Transverse colon (tissue), 4 donors: ENCODE measurements around the gene KCNIP3. TPM values are rescaled to one million over a fixed set of nuclear protein-coding genes. Genes with fewer than 3 reads are reported as not detected.

ENCODE experiments used
- DNase-seq: peaks from one replicate; pipeline ENCODE4 v3.0.0-alpha.2; 2019
- H3K27ac ChIP-seq, 4 donors: fragments of 200-600 bp; sonication (generic); 2 replicates each; pipeline ENCODE4 v1.5.1; 2016 to 2018; ENCODE audit warnings: inconsistent platforms in 4 of 4
- H3K27me3 ChIP-seq: fragments of 200-600 bp; sonication (generic); 2 replicates; pipeline ENCODE4 v1.5.1; 2017; ENCODE audit warnings: inconsistent platforms
- H3K36me3 ChIP-seq, 4 donors: fragments of 200-600 bp; sonication (generic); 2 replicates each; pipeline ENCODE4 v1.5.1; 2017 to 2019; ENCODE audit warnings: inconsistent platforms in 4 of 4
- H3K4me1 ChIP-seq, 4 donors: fragments of 200-600 bp; sonication (generic); 2 replicates each; pipeline ENCODE4 v1.5.1; 2017 to 2020; ENCODE audit warnings: inconsistent platforms in 4 of 4
- H3K4me3 ChIP-seq, 4 donors: fragments of 200-600 bp; sonication (generic); 1 replicate in 1 of 4; 2 replicates in 3 of 4; pipeline versions ENCODE4 v1.5.1 to v1.6.1; 2017 to 2019; ENCODE audit warnings: inconsistent platforms in 4 of 4
- H3K9me3 ChIP-seq, 2 donors: fragments of 200-600 bp; sonication (generic); 2 replicates each; pipeline ENCODE4 v1.5.1; 2017 to 2019; ENCODE audit warnings: inconsistent platforms in 2 of 2
- EP300 ChIP-seq: sonication (generic); formaldehyde crosslinking; IDR thresholded peaks from one replicate; pipeline ENCODE4 v1.6.1; 2017; ENCODE audit warnings: antibody characterized with exemption, low read depth
- POLR2A ChIP-seq: fragments of 450-650 bp; IDR thresholded peaks from one replicate; pipeline ENCODE4 v1.6.1; 2016; ENCODE audit warnings: antibody characterized with exemption, mild to moderate bottlenecking, moderate library complexity
- POLR2AphosphoS5 ChIP-seq, 3 donors: sonication (generic); formaldehyde crosslinking; IDR thresholded peaks; one replicate each; pipeline ENCODE4 v1.6.1; 2016; ENCODE audit warnings: antibody characterized with exemption in 3 of 3
- WGBS, 2 donors: methylation state at CpG; one replicate each; pipeline ENCODE4 v1.1.5; 2018; ENCODE audit warnings: low coverage in 1 of 2; 5-methylcytosine and 5-hydroxymethylcytosine counted together
- in situ Hi-C, 4 donors: fragments of 200-750 bp; cut with MboI; loops; one replicate each; pipeline versions ENCODE4 v1.15.0 to v1.15.1; 2017; ENCODE audit warnings: low sequenced_read_pairs in 3 of 4, low pct_ligation_motif_present in 1 of 4, low pct_unique_long_range_greater_than_20kb in 1 of 4
- intact Hi-C: fragments of 100-400 bp; cut with DNase I; formaldehyde crosslinking; loops from one replicate; pipeline ENCODE4 v1.15.1; 2023; ENCODE audit warnings: low total_unique reads
- total RNA-seq, 4 donors: library from RNA; depleted of rRNA; stranded (reverse); fragments of >200 nt; gene quantifications; one replicate each; pipeline ENCODE4 v1.1.0, GENCODE V29; 2016
- TF ChIP-seq, protein P1 (sequence below), 5 experiments: fragments of 200-600 bp in 3 of 5; fragments of 450-650 bp in 2 of 5; sonication (generic) in 3 of 5; IDR thresholded peaks; 1 replicate in 2 of 5; 2 replicates in 3 of 5; pipeline ENCODE4 v1.5.1; 2016 to 2017; ENCODE audit warnings: antibody characterized with exemption in 5 of 5, inconsistent platforms in 3 of 5, mild to moderate bottlenecking in 2 of 5, moderate library complexity in 1 of 5

KCNIP3 gene
- total RNA-seq, 4 donors from 2014 or later, result 1.8 to 4.0 (median 2.2) TPM

DNA sequence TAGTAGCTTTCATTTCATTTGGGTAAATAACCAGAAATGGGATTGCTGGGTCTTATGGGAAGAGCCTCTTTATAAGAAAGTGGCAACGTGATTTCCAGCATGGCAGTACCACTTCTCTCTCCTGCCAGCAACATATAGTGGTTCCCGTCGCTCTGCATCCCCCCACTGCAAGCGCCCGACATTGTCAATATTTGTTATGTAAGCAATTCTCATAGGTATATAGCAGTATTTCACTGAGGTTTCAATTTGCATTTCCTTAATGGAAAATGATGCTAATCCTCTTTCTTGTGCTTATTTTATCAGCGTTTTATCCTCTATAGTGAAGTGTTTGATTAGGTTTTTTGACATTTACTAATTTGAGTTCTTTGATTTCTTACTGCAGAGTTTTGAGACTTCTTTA, 69.4 kb downstream of the KCNIP3 start:
- 29 to 75% methylated on average over 1 to 6 of the region's 6 CpGs for WGBS, 2 donors
- H3K27me3 ChIP-seq, result peaks cover 5% of the 10 kb centered on the region
- H3K4me3 ChIP-seq, result no peak overlapping the region
- no peaks in the 10 kb centered on the region for H3K9me3 ChIP-seq
- no peaks in the 10 kb centered on the region for H3K4me1 ChIP-seq
- in situ Hi-C loops, result no loop called here
- intact Hi-C loops, result no loop called here
- no peak for TF ChIP-seq POLR2AphosphoS5 (IDR thresholded peaks at IDR 0.05)
- TF ChIP-seq, protein P1, sequence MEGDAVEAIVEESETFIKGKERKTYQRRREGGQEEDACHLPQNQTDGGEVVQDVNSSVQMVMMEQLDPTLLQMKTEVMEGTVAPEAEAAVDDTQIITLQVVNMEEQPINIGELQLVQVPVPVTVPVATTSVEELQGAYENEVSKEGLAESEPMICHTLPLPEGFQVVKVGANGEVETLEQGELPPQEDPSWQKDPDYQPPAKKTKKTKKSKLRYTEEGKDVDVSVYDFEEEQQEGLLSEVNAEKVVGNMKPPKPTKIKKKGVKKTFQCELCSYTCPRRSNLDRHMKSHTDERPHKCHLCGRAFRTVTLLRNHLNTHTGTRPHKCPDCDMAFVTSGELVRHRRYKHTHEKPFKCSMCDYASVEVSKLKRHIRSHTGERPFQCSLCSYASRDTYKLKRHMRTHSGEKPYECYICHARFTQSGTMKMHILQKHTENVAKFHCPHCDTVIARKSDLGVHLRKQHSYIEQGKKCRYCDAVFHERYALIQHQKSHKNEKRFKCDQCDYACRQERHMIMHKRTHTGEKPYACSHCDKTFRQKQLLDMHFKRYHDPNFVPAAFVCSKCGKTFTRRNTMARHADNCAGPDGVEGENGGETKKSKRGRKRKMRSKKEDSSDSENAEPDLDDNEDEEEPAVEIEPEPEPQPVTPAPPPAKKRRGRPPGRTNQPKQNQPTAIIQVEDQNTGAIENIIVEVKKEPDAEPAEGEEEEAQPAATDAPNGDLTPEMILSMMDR (IDR thresholded peaks at IDR 0.05), result no peak
- TF ChIP-seq EP300, result no peak
- no peak for TF ChIP-seq POLR2A
- DNase-seq, result no peak
- no peak overlapping the region for H3K27ac ChIP-seq
- H3K36me3 ChIP-seq, result no peaks in the 10 kb centered on the region

- no peaks in the 10 kb centered on the region for H3K4me1 ChIP-seq
- DNase-seq, result no peak
- 87 to 91% methylated on average over 6 to 8 of the region's 8 CpGs for WGBS, 2 donors
- H3K27me3 ChIP-seq, result no peaks in the 10 kb centered on the region
- in situ Hi-C loops, result no loop called here
- H3K36me3 ChIP-seq, result no peaks in the 10 kb centered on the region
- TF ChIP-seq, protein P1 (IDR thresholded peaks at IDR 0.05), result no peak
- TF ChIP-seq EP300 (no peak), POLR2A (no peak), POLR2AphosphoS5 (IDR thresholded peaks at IDR 0.05) (no peak)
- no peak overlapping the region for H3K27ac ChIP-seq
- intact Hi-C loops, result no loop called here
- H3K9me3 ChIP-seq, result no peaks in the 10 kb centered on the region
- no peak overlapping the region for H3K4me3 ChIP-seq
Observed at GRCh38 chr2:95372216-95372829, 75.2 kb downstream of the KCNIP3 start.

- Histone ChIP-seq H3K9me3 (no peaks in the 10 kb centered on the region), H3K27ac (no peak overlapping the region), H3K36me3 (no peaks in the 10 kb centered on the region), H3K4me1 (no peaks in the 10 kb centered on the region), H3K27me3 (no peaks in the 10 kb centered on the region), H3K4me3 (no peak overlapping the region)
- in situ Hi-C loops (no loop called here), intact Hi-C loops (no loop called here)
- TF ChIP-seq POLR2AphosphoS5 (IDR thresholded peaks at IDR 0.05) (no peak), EP300 (no peak), POLR2A (no peak)
- TF ChIP-seq, protein P1 (IDR thresholded peaks at IDR 0.05), result no peak
- DNase-seq, result no peak
- 85 to 89% methylated on average over 5 to 8 of the region's 8 CpGs for WGBS, 2 donors
Observed at GRCh38 chr2:95372845-95373244, 75.7 kb downstream of the KCNIP3 start.

GRCh38 chr2:95374029-95374428, 76.9 kb downstream of the KCNIP3 start:
- H3K4me1 ChIP-seq, result no peaks in the 10 kb centered on the region
- H3K36me3 ChIP-seq, result no peaks in the 10 kb centered on the region
- H3K27ac ChIP-seq, result no peak overlapping the region
- no peak for DNase-seq
- H3K9me3 ChIP-seq, result no peaks in the 10 kb centered on the region
- no peak for TF ChIP-seq POLR2AphosphoS5 (IDR thresholded peaks at IDR 0.05)
- WGBS, 2 donors, result 93% methylated on average over 6 of the region's 6 CpGs; no CpG with 5 or more reads in 1 of the 2 donors
- H3K27me3 ChIP-seq, result no peaks in the 10 kb centered on the region
- intact Hi-C loops (no loop called here), in situ Hi-C loops (no loop called here)
- H3K4me3 ChIP-seq, result no peak overlapping the region

GRCh38 chr2:95374451-95374920, 77.3 kb downstream of the KCNIP3 start:
- DNase-seq, result no peak
- intact Hi-C loops (no loop called here), in situ Hi-C loops (no loop called here)
- no peaks in the 10 kb centered on the region for H3K36me3 ChIP-seq
- H3K27me3 ChIP-seq, result no peaks in the 10 kb centered on the region
- WGBS, 2 donors, result 90% methylated on average over 11 of the region's 11 CpGs; no CpG with 5 or more reads in 1 of the 2 donors
- TF ChIP-seq POLR2A (no peak), EP300 (no peak), POLR2AphosphoS5 (IDR thresholded peaks at IDR 0.05) (no peak)
- TF ChIP-seq, protein P1 (IDR thresholded peaks at IDR 0.05), result no peak
- H3K4me3 ChIP-seq, result no peak overlapping the region
- H3K27ac ChIP-seq, result no peak overlapping the region
- H3K4me1 ChIP-seq, result no peaks in the 10 kb centered on the region
- no peaks in the 10 kb centered on the region for H3K9me3 ChIP-seq
